Measurements from ENCODE around the gene UBXN10. TPM values are rescaled to one million over a fixed set of nuclear protein-coding genes. Genes with fewer than 3 reads are reported as not detected.
A peak's percentile ranks its signal among the peaks of the same experiment; 100 is the strongest.

The UBXN10 gene
- total RNA-seq, 4 donors from 2014 or later, result 12.2 to 27.9 (median 14.4) TPM

DNA sequence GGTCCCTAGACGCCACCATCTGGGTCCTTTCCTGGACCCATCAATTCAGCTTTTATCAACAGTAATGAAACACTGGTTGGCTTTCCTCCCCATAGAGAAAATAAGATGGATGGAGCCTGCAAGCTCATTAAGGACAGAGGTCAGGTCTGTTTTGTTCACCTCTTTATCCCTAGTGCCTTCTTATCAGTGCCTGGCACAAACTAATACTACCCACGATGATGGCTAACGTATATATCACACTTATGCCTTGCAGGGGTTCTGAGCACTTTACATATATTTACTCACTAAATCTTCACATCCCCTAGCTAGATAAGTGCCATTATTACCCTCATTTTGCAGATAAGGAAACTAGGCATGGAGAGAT is 5.1 kb upstream of the UBXN10 start:
- H3K4me3 ChIP-seq, result no peak overlapping the region
- H3K27ac ChIP-seq (replicated peaks in 1 of 4), result peak overlapping the region in 1 of 4 donors; percentile 79
- H3K9me3 ChIP-seq, result no peaks in the 10 kb centered on the region
- no peak for DNase-seq (ENCODE audit: extremely low spot score)
- peaks cover 0 to 3% (median 0%) of the 10 kb centered on the region in 4 donors for H3K36me3 ChIP-seq
- intact Hi-C loops (cut with DNase I), result no loop called here
- 83% methylated on average over 3 of the region's 3 CpGs for WGBS
- peaks cover 12 to 47% (median 41%) of the 10 kb centered on the region in 4 donors for H3K4me1 ChIP-seq
- H3K27me3 ChIP-seq, result peaks cover 0 to 4% (median 0%) of the 10 kb centered on the region in 4 donors
- TF ChIP-seq POLR2A (IDR thresholded peaks at IDR 0.05; ENCODE audit: low read depth) (no peak), EP300 (IDR thresholded peaks at IDR 0.05) (no peak), POLR2AphosphoS5 (IDR thresholded peaks at IDR 0.05) (no peak)
- TF ChIP-seq, protein P1, sequence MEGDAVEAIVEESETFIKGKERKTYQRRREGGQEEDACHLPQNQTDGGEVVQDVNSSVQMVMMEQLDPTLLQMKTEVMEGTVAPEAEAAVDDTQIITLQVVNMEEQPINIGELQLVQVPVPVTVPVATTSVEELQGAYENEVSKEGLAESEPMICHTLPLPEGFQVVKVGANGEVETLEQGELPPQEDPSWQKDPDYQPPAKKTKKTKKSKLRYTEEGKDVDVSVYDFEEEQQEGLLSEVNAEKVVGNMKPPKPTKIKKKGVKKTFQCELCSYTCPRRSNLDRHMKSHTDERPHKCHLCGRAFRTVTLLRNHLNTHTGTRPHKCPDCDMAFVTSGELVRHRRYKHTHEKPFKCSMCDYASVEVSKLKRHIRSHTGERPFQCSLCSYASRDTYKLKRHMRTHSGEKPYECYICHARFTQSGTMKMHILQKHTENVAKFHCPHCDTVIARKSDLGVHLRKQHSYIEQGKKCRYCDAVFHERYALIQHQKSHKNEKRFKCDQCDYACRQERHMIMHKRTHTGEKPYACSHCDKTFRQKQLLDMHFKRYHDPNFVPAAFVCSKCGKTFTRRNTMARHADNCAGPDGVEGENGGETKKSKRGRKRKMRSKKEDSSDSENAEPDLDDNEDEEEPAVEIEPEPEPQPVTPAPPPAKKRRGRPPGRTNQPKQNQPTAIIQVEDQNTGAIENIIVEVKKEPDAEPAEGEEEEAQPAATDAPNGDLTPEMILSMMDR (IDR thresholded peaks at IDR 0.05), result no peak

DNA sequence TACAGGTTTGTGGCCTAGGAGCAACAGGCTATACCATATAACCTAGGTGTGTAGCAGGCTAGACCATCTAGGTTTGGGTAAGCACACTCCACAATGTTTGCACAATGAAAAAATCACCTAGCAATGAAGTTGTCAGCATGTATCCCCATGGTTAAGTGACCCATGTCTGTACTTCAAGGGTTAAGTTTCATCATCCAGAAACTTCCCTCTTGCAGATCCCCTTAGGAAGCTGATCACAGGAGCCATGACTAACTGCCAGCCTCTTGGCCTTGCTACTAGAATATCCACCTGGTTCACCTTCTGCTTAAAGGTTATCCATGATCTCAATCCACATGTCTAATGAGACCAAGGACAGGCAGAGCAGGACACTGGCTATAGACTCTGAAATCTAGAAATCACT is 3.5 kb upstream of the UBXN10 start:
- Histone ChIP-seq H3K9me3 (no peaks in the 10 kb centered on the region), H3K27ac (replicated peaks in 1 of 4) (no peak overlapping the region), H3K4me3 (no peak overlapping the region), H3K36me3 (no peaks in the 10 kb centered on the region), H3K4me1 (peaks cover 18 to 59% (median 53%) of the 10 kb centered on the region in 4 donors), H3K27me3 (peaks cover 0 to 8% (median 0%) of the 10 kb centered on the region in 4 donors)
- DNase-seq (ENCODE audit: extremely low spot score), result no peak
- TF ChIP-seq POLR2A (IDR thresholded peaks at IDR 0.05; ENCODE audit: low read depth) (no peak), POLR2AphosphoS5 (IDR thresholded peaks at IDR 0.05) (no peak), EP300 (IDR thresholded peaks at IDR 0.05) (no peak)
- TF ChIP-seq, protein P1 (IDR thresholded peaks at IDR 0.05), result no peak
- intact Hi-C loops (cut with DNase I), result no loop called here

DNA sequence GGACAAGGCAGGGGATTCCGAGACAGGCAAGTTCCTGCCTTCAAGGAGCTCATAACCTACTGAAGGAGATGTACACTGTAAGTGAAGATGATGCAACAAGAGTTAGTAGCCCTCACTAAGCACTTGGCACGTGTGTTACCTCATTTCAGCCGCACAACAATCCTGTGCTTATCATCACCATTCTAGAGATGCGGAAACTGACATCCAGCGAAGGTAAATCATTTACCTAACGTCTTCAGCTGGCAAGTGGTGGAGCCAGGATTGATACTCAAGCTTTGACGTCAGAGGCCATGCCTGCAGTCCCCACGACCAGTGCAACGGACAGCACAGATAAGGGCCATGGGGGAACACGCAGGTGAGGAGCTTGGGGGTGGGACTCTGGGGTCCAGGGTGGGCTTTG is 2.9 kb upstream of the UBXN10 start:
- peaks cover 0 to 8% (median 0%) of the 10 kb centered on the region in 4 donors for H3K27me3 ChIP-seq
- H3K4me1 ChIP-seq, result peaks cover 22 to 59% (median 53%) of the 10 kb centered on the region in 4 donors
- DNase-seq (ENCODE audit: extremely low spot score), result no peak
- H3K4me3 ChIP-seq, result no peak overlapping the region
- no peaks in the 10 kb centered on the region for H3K9me3 ChIP-seq
- no peaks in the 10 kb centered on the region for H3K36me3 ChIP-seq
- WGBS, result 83% methylated on average over 6 of the region's 10 CpGs
- H3K27ac ChIP-seq (replicated peaks in 1 of 4), result peak overlapping the region in 2 of 4 donors; percentile 50 to 86
- TF ChIP-seq POLR2A (IDR thresholded peaks at IDR 0.05; ENCODE audit: low read depth), result no peak
- TF ChIP-seq, protein P1 (IDR thresholded peaks at IDR 0.05), result no peak
- no peak for TF ChIP-seq POLR2AphosphoS5 (IDR thresholded peaks at IDR 0.05)
- no peak for TF ChIP-seq EP300 (IDR thresholded peaks at IDR 0.05)
- intact Hi-C loops (cut with DNase I), result no loop called here

DNA sequence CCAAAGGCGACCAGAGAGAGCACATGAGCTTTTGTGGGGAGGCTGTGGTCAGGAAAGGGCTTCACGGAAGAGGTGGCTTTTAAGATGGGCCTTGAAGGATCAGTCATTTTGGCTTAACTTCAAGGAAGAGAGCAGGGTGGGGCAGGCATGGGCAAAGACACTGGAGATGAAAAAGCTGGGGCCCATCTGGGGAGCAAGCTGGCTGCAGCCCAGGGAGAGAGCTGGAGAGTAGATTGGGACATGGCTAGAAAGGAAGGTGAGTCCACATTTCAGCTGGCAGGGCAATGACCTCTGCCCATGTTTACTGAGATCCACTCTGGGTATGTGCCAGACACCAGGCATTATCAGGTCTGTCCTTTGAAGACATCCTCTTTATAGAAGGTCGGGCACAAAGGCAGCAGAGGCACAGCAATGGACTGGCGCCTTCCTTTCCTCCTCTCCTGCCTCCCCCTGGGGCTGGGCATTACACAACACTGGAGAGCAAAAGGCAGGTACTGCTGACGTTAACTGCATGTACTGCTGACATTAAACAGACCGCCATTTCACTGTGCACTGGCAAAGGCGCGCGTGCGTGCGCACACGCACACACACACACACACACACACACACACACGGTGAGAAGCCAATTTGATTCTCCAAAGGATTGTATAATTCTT is 2.2 kb upstream of the UBXN10 start:
- Histone ChIP-seq H3K36me3 (no peaks in the 10 kb centered on the region), H3K27me3 (peaks cover 0 to 8% (median 0%) of the 10 kb centered on the region in 4 donors), H3K27ac (replicated peaks in 1 of 4) (peak overlapping the region in 3 of 4 donors; percentile 86 to 93 (median 88)), H3K4me3 (no peak overlapping the region), H3K4me1 (peaks cover 22 to 59% (median 53%) of the 10 kb centered on the region in 4 donors), H3K9me3 (no peaks in the 10 kb centered on the region)
- no peak for DNase-seq (ENCODE audit: extremely low spot score)
- WGBS, result 79% methylated on average over 12 of the region's 13 CpGs
- intact Hi-C loops (cut with DNase I), result no loop called here
- TF ChIP-seq POLR2AphosphoS5 (IDR thresholded peaks at IDR 0.05), result peak in 1 of 2 donors; percentile 15
- TF ChIP-seq EP300 (IDR thresholded peaks at IDR 0.05), result no peak

DNA sequence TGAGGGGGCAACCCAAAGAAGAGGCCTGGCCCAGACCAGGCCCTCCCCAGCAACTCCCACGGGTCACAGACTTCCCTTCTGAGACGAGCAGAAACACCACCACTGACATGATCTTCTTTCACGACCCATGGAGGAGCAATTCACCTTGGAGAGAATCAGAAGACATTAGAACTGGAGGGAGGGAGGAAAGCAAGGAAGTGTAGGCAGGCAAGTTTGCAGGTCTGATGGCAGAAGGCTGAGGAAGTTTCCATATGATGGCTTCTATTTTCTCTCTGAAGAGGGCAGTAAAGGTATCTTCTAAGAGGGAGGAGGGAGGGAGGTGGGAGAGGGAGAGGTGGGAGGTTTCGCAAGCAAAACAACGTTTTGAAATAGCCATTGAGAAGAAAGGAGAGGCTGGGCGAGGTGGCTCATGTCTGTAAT is 1.4 kb upstream of the UBXN10 start:
- Histone ChIP-seq H3K9me3 (no peaks in the 10 kb centered on the region), H3K36me3 (no peaks in the 10 kb centered on the region), H3K4me1 (peaks cover 22 to 59% (median 53%) of the 10 kb centered on the region in 4 donors), H3K27me3 (peaks cover 0 to 8% (median 0%) of the 10 kb centered on the region in 4 donors), H3K27ac (replicated peaks in 1 of 4) (peak overlapping the region in 3 of 4 donors; percentile 86 to 93 (median 88)), H3K4me3 (no peak overlapping the region)
- TF ChIP-seq POLR2AphosphoS5 (IDR thresholded peaks at IDR 0.05) (no peak), POLR2A (IDR thresholded peaks at IDR 0.05; ENCODE audit: low read depth) (no peak), EP300 (IDR thresholded peaks at IDR 0.05) (no peak)
- TF ChIP-seq, protein P1 (IDR thresholded peaks at IDR 0.05), result no peak
- DNase-seq (ENCODE audit: extremely low spot score), result no peak
- 66% methylated on average over 6 of the region's 6 CpGs for WGBS
- intact Hi-C loops (cut with DNase I), result no loop called here

All from esophagus muscularis mucosa (tissue), 4 donors.